Stimulated activated CD8-positive, alpha-beta memory T cell treated with anti-CD3 and anti-CD28 coated beads, Interleukin-12 subunit alpha, Interleukin-12 subunit beta, amount 100 ng/mL, for 1 hour (primary cell): ENCODE measurements around the gene MBOAT2.
A peak's percentile ranks its signal among the peaks of the same experiment; 100 is the strongest.
"Not testable (repeated sequence)": the region's sequence is repeated elsewhere in the genome, so short reads cannot be mapped to it uniquely, and the experiment has no call there.

Experiments
- DNase-seq: peaks from one replicate; pipeline ENCODE4 v3.0.0-alpha.2; 2020; ENCODE audit warnings: low read depth

The MBOAT2 gene

GRCh38 chr2:9003616-9004337 lies at the start of gene MBOAT2:
Gene MBOAT2 (minus strand): TSS chr2:9003684. CDS start chr2:9003614, 70 bp downstream.
- peak; percentile 52 for DNase-seq

- no peak for DNase-seq
Measured at GRCh38 chr2:9052821-9053533, 49.5 kb upstream of the MBOAT2 start.

GRCh38 chr2:9051451-9051850 lies 48.0 kb upstream of the MBOAT2 start:
- DNase-seq, result not testable (repeated sequence)

- DNase-seq, result no peak
Measured at GRCh38 chr2:9050122-9050809, 46.8 kb upstream of the MBOAT2 start.

- no peak for DNase-seq
Measured at GRCh38 chr2:9045595-9045994, 42.1 kb upstream of the MBOAT2 start.

- DNase-seq, result not testable (repeated sequence)
Measured at GRCh38 chr2:9043491-9043890, 40.0 kb upstream of the MBOAT2 start.

- no peak for DNase-seq
Measured at GRCh38 chr2:9037166-9037565, 33.7 kb upstream of the MBOAT2 start.

GRCh38 chr2:9033385-9034168 lies 30.1 kb upstream of the MBOAT2 start:
- no peak for DNase-seq

- DNase-seq, result no peak
Measured at GRCh38 chr2:9032536-9033255, 29.2 kb upstream of the MBOAT2 start.

GRCh38 chr2:9032121-9032520 lies 28.6 kb upstream of the MBOAT2 start:
- no peak for DNase-seq

GRCh38 chr2:9031246-9031645 lies 27.8 kb upstream of the MBOAT2 start:
- no peak for DNase-seq

- no peak for DNase-seq
Measured at GRCh38 chr2:9030841-9031240, 27.4 kb upstream of the MBOAT2 start.

- DNase-seq, result no peak
Measured at GRCh38 chr2:9030190-9030589, 26.7 kb upstream of the MBOAT2 start.

GRCh38 chr2:9029721-9030120 lies 26.2 kb upstream of the MBOAT2 start:
- DNase-seq, result no peak

- DNase-seq, result no peak
Measured at GRCh38 chr2:9027884-9028283, 24.4 kb upstream of the MBOAT2 start.

- no peak for DNase-seq
Measured at GRCh38 chr2:9025746-9026145, 22.3 kb upstream of the MBOAT2 start.

GRCh38 chr2:9024575-9024974 lies 21.1 kb upstream of the MBOAT2 start:
- no peak for DNase-seq

- DNase-seq, result no peak
Measured at GRCh38 chr2:9021563-9022211, 18.2 kb upstream of the MBOAT2 start.

GRCh38 chr2:9020267-9020666 lies 16.8 kb upstream of the MBOAT2 start:
- DNase-seq, result no peak

- DNase-seq, result no peak
Measured at GRCh38 chr2:9018534-9018933, 15.1 kb upstream of the MBOAT2 start.

GRCh38 chr2:9018109-9018508 lies 14.6 kb upstream of the MBOAT2 start:
- DNase-seq, result no peak
